ENCODE data around the gene UXT. TPM values are rescaled to one million over a fixed set of nuclear protein-coding genes. Genes with fewer than 3 reads are reported as not detected.
A peak's percentile ranks its signal among the peaks of the same experiment; 100 is the strongest.

UXT gene
- total RNA-seq, 1 donor from 2014 or later: 86.5 TPM

GRCh38 chrX:47650164-47651042, 8.6 kb downstream of the UXT start, which contains the start of gene ELK1:
Gene ELK1 (minus strand): TSS chrX:47650563. CDS start chrX:47641441, 9,122 bp downstream.
- ATAC-seq (peak; percentile 97), DNase-seq (peak; percentile 95)
- intact Hi-C loops (cut with micrococcal nuclease): no loop called here

GRCh38 chrX:47649781-47650163, 9.2 kb downstream of the UXT start:
- DNase-seq (no peak), ATAC-seq (no peak)
- intact Hi-C loops (cut with micrococcal nuclease): no loop called here

GRCh38 chrX:47649271-47649670, 9.7 kb downstream of the UXT start:
- DNase-seq (no peak), ATAC-seq (no peak)
- intact Hi-C loops (cut with micrococcal nuclease): no loop called here

GRCh38 chrX:47648376-47648775, 10.6 kb downstream of the UXT start:
- intact Hi-C loops (cut with micrococcal nuclease): no loop called here
- ATAC-seq (no peak), DNase-seq (no peak)

- ATAC-seq (no peak), DNase-seq (no peak)
- intact Hi-C loops (cut with micrococcal nuclease): no loop called here
These were observed 12.3 kb downstream of the UXT start for GRCh38 chrX:47646636-47647035.

- intact Hi-C loops (cut with micrococcal nuclease): no loop called here
- DNase-seq: no peak
- ATAC-seq: no peak
These were observed 13.4 kb downstream of the UXT start for GRCh38 chrX:47645530-47645929.

- ATAC-seq (peak; percentile 81), DNase-seq (no peak)
- intact Hi-C loops (cut with micrococcal nuclease): no loop called here
These were observed 14.4 kb downstream of the UXT start for GRCh38 chrX:47644557-47645091.

- ATAC-seq: peak; percentile 71
- intact Hi-C loops (cut with micrococcal nuclease): no loop called here
- no peak for DNase-seq
These were observed 15.1 kb downstream of the UXT start for GRCh38 chrX:47643926-47644325.

GRCh38 chrX:47638816-47639215, 20.2 kb downstream of the UXT start:
- no peak for DNase-seq
- intact Hi-C loops (cut with micrococcal nuclease): no loop called here
- ATAC-seq: no peak

- intact Hi-C loops (cut with micrococcal nuclease): no loop called here
- ATAC-seq: peak; percentile 96
- DNase-seq: peak; percentile 58
These were observed 21.3 kb downstream of the UXT start for GRCh38 chrX:47637546-47638195.

GRCh38 chrX:47634871-47635575, 24.0 kb downstream of the UXT start:
- intact Hi-C loops (cut with micrococcal nuclease): no loop called here
- ATAC-seq (no peak), DNase-seq (no peak)

- no peak for DNase-seq
- intact Hi-C loops (cut with micrococcal nuclease): no loop called here
- ATAC-seq: no peak
These were observed 25.0 kb downstream of the UXT start for GRCh38 chrX:47633689-47634590.

- ATAC-seq (no peak), DNase-seq (no peak)
- intact Hi-C loops (cut with micrococcal nuclease): no loop called here
These were observed 26.3 kb downstream of the UXT start for GRCh38 chrX:47632666-47633065.

- ATAC-seq (no peak), DNase-seq (no peak)
- intact Hi-C loops (cut with micrococcal nuclease): no loop called here
These were observed 27.3 kb downstream of the UXT start for GRCh38 chrX:47631676-47632075.

GRCh38 chrX:47629419-47630200, 29.4 kb downstream of the UXT start, which contains the start of gene CFP:
Gene CFP (minus strand): TSS chrX:47629930. CDS start chrX:47629844, 86 bp downstream.
- no peak for DNase-seq
- ATAC-seq: peak; percentile 45
- intact Hi-C loops (cut with micrococcal nuclease): no loop called here

- intact Hi-C loops (cut with micrococcal nuclease): no loop called here
- no peak for ATAC-seq
- no peak for DNase-seq
These were observed 30.0 kb downstream of the UXT start for GRCh38 chrX:47628982-47629381.

GRCh38 chrX:47625365-47625764, 33.6 kb downstream of the UXT start:
- ATAC-seq (no peak), DNase-seq (no peak)
- intact Hi-C loops (cut with micrococcal nuclease): no loop called here

GRCh38 chrX:47623540-47624027, 35.4 kb downstream of the UXT start:
- ATAC-seq (peak; percentile 74), DNase-seq (peak; percentile 63)
- intact Hi-C loops (cut with micrococcal nuclease): no loop called here

Measured in left ventricle myocardium superior (tissue), 1 donor.